ENCODE measurements around the gene RARB. TPM values are rescaled to one million over a fixed set of nuclear protein-coding genes. Genes with fewer than 3 reads are reported as not detected.

Gene RARB
- total and polyA plus RNA-seq, 2 donors (not counting 3 experiments of a cell fraction or from before 2014, with no cell fraction given): 15.3 to 23.4 TPM

DNA sequence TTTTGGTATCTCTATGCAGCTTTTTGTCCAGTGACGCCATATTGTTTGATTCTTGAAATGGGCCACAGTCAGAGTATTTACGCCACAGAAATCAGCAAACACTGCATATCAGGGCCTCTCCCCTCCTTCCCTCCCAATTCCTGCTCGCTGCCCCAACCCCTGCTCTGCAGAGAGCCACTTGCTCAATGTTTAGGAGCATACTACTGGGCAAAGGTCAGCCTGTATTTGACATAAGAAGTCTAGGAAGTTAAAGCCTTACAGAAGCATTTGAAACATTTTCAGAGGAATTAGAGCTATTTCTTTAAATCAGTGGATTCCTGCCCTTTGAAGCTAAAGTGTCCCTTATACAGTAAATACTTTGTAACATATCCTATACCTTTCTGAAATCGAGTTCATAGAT, 17.4 kb upstream of the RARB start:
- no peak for FAIRE-seq
- H3K9ac ChIP-seq (replicated peaks; ENCODE audit: extremely low read depth, insufficient read depth, low read length): no peak overlapping the region
- no peak for TF ChIP-seq CTCF (IDR thresholded peaks at IDR 0.05; ENCODE audit: extremely low read depth in 1 of 2, insufficient read depth in 1 of 2, low read depth in 1 of 2, low read length in 2 of 2)
- TF ChIP-seq MYC (IDR thresholded peaks at IDR 0.05; ENCODE audit: low read depth, low read length): no peak
- no peak for TF ChIP-seq GATA2 (IDR thresholded peaks at IDR 0.05; ENCODE audit: insufficient read depth, insufficient read length, low read depth, low read length)
- no peak for TF ChIP-seq POLR2AphosphoS5 (IDR thresholded peaks at IDR 0.05; ENCODE audit: insufficient read depth, low read depth, low read length)
- no peak for TF ChIP-seq JUN (IDR thresholded peaks at IDR 0.05; ENCODE audit: borderline replicate concordance, insufficient read depth, insufficient read length, low read depth)
- no peak for TF ChIP-seq POLR2A (IDR thresholded peaks at IDR 0.05; ENCODE audit: low read depth, low read length)
- no peak for TF ChIP-seq EZH2 (IDR thresholded peaks at IDR 0.05; ENCODE audit: borderline replicate concordance, low read depth, low read length, severe bottlenecking)
- TF ChIP-seq FOS (IDR thresholded peaks at IDR 0.05; ENCODE audit: borderline replicate concordance, insufficient read depth, low read length): no peak
- TF ChIP-seq MAX (IDR thresholded peaks at IDR 0.05; ENCODE audit: insufficient read depth, insufficient read length): no peak
- DNase-seq (ENCODE audit: low read depth, low spot score): no peak
- H3K9me1 ChIP-seq (replicated peaks; ENCODE audit: control insufficient read depth, extremely low read depth, insufficient read depth, low read length): no peaks in the 10 kb centered on the region
- dilution Hi-C loops (cut with MboI; ENCODE audit: extremely low pct_ligation_motif_present, low sequenced_read_pairs): no loop called here
- ChIA-PET POLR2A (no interaction called here), CTCF (interaction anchor here (0.9 kb wide), 1 partner anchor 27 kb away, joined by 3 read pairs; no protein-coding TSS in a partner anchor)
- intact Hi-C loops (cut with micrococcal nuclease): loop anchor here (5.0 kb wide), 1 partner anchor 182 kb away; no protein-coding TSS in a partner anchor
- H3K4me3 ChIP-seq (replicated peaks in 1 of 3; ENCODE audit: insufficient read depth in 1 of 3, low read depth in 1 of 3, low read length in 3 of 3): no peak overlapping the region
- H4K20me1 ChIP-seq (replicated peaks; ENCODE audit: control insufficient read depth, extremely low read depth, insufficient read depth, low read length): no peaks in the 10 kb centered on the region
- no peaks in the 10 kb centered on the region for H3K79me2 ChIP-seq (ENCODE audit: control insufficient read depth, insufficient read depth, low read length)
- H3K9me3 ChIP-seq (replicated peaks; ENCODE audit: control insufficient read depth, insufficient read depth, low read length): no peaks in the 10 kb centered on the region
- no TSS peak for BruUV-seq (replicated peaks)
- no peak overlapping the region for H3K4me2 ChIP-seq (ENCODE audit: insufficient read depth, low read length)
- H3K27me3 ChIP-seq (ENCODE audit: control insufficient read depth in 2 of 2, insufficient read depth in 2 of 2, low read length in 2 of 2): peaks cover 0 to 2% of the 10 kb centered on the region in 2 experiments
- no peak overlapping the region for H2AFZ ChIP-seq (ENCODE audit: low read depth, low read length)
- H3K27ac ChIP-seq (ENCODE audit: insufficient read depth, low read depth, low read length): no peak overlapping the region
- H3K4me1 ChIP-seq (ENCODE audit: control insufficient read depth, extremely low read depth, insufficient read depth, low read length): peaks cover 5% of the 10 kb centered on the region
- H3K36me3 ChIP-seq (ENCODE audit: control insufficient read depth in 2 of 2, extremely low read depth in 1 of 2, insufficient read depth in 2 of 2, low read length in 2 of 2): no peaks in the 10 kb centered on the region
